ENCODE measurements around the gene TRIP6. TPM values are rescaled to one million over a fixed set of nuclear protein-coding genes. Genes with fewer than 3 reads are reported as not detected.

TRIP6 gene
- total RNA-seq, 1 experiment from 2014 or later: 102 TPM

GRCh38 chr7:100908512-100908911 is 41.3 kb downstream of the TRIP6 start:
- DNase-seq (ENCODE audit: low read depth, low spot score) (no peak), ATAC-seq (no peak)
- BruUV-seq (replicated peaks): no TSS peak
- Histone ChIP-seq H3K9me3 (ENCODE audit: control insufficient read depth in 1 of 2, insufficient read depth in 1 of 2, low read depth in 1 of 2, low read length in 2 of 2) (no peaks in the 10 kb centered on the region), H3K36me3 (ENCODE audit: control insufficient read depth in 1 of 2, insufficient read depth in 2 of 2, low read length in 2 of 2) (no peaks in the 10 kb centered on the region), H3K27me3 (ENCODE audit: insufficient read depth, low read length) (no peaks in the 10 kb centered on the region), H3K4me1 (ENCODE audit: control insufficient read depth in 1 of 2, insufficient read depth in 2 of 2, low read length in 2 of 2) (no peaks in the 10 kb centered on the region), H3K4me3 (replicated peaks in 1 of 2; ENCODE audit: low read depth in 1 of 2, low read length in 2 of 2) (no peak overlapping the region), H3K9me2 (ENCODE audit: insufficient read depth) (no peaks in the 10 kb centered on the region), H3K79me2 (ENCODE audit: insufficient read depth, low read length) (no peaks in the 10 kb centered on the region), H3K27ac (ENCODE audit: low read depth, low read length) (no peak overlapping the region), H3K4me2 (ENCODE audit: low read length) (no peak overlapping the region), H2AFZ (ENCODE audit: low read depth, low read length, poor library complexity, severe bottlenecking) (no peak overlapping the region), H3K9ac (ENCODE audit: low read length) (no peak overlapping the region), H4K20me1 (ENCODE audit: insufficient read depth) (no peaks in the 10 kb centered on the region)
- RAD21 ChIA-PET (ENCODE audit: low non-redundant PET in 1 of 2, low total read pairs in 2 of 2, uncharacterized antibody in 2 of 2, unreplicated experiment in 2 of 2): no interaction called here
- no peak for TF ChIP-seq SRF (IDR thresholded peaks at IDR 0.05; ENCODE audit: low read depth)
- no peak for TF ChIP-seq EGR1 (IDR thresholded peaks at IDR 0.05; ENCODE audit: low read depth)
- TF ChIP-seq TCF7L2 (IDR thresholded peaks at IDR 0.05; ENCODE audit: borderline replicate concordance, extremely low read depth, insufficient read depth, insufficient read length): no peak
- TF ChIP-seq, protein P1, sequence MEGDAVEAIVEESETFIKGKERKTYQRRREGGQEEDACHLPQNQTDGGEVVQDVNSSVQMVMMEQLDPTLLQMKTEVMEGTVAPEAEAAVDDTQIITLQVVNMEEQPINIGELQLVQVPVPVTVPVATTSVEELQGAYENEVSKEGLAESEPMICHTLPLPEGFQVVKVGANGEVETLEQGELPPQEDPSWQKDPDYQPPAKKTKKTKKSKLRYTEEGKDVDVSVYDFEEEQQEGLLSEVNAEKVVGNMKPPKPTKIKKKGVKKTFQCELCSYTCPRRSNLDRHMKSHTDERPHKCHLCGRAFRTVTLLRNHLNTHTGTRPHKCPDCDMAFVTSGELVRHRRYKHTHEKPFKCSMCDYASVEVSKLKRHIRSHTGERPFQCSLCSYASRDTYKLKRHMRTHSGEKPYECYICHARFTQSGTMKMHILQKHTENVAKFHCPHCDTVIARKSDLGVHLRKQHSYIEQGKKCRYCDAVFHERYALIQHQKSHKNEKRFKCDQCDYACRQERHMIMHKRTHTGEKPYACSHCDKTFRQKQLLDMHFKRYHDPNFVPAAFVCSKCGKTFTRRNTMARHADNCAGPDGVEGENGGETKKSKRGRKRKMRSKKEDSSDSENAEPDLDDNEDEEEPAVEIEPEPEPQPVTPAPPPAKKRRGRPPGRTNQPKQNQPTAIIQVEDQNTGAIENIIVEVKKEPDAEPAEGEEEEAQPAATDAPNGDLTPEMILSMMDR (IDR thresholded peaks at IDR 0.05 in 2 of 3, conservative IDR thresholded peaks at IDR 0.05 in 1 of 3; ENCODE audit: borderline replicate concordance in 1 of 3, insufficient read depth in 1 of 3, low read depth in 2 of 3, low read length in 2 of 3): no peak
- no peak for TF ChIP-seq MAX (IDR thresholded peaks at IDR 0.05)
- TF ChIP-seq RAD21 (IDR thresholded peaks at IDR 0.05; ENCODE audit: low read depth): no peak
- TF ChIP-seq EZH2phosphoT487 (IDR thresholded peaks at IDR 0.05; ENCODE audit: borderline replicate concordance): no peak
- TF ChIP-seq ZFX (IDR thresholded peaks at IDR 0.05): no peak
- no peak for TF ChIP-seq JUND (IDR thresholded peaks at IDR 0.05)
- no peak for TF ChIP-seq SP1 (IDR thresholded peaks at IDR 0.05; ENCODE audit: low read depth)
- TF ChIP-seq EZH2 (IDR thresholded peaks at IDR 0.05): no peak
- TF ChIP-seq CBX3 (IDR thresholded peaks at IDR 0.05; ENCODE audit: low read depth): no peak
- TF ChIP-seq CEBPB (IDR thresholded peaks at IDR 0.05; ENCODE audit: low read depth): no peak
- TF ChIP-seq YY1 (IDR thresholded peaks at IDR 0.05; ENCODE audit: extremely low read depth, insufficient replicate concordance, low read depth, low read length): no peak
- TF ChIP-seq ATF3 (IDR thresholded peaks at IDR 0.05): no peak
- no peak for TF ChIP-seq ZNF274 (IDR thresholded peaks at IDR 0.05; ENCODE audit: low read depth, low read length)
- TF ChIP-seq ELF1 (IDR thresholded peaks at IDR 0.05; ENCODE audit: borderline replicate concordance, low read depth): no peak
- TF ChIP-seq SIN3A (IDR thresholded peaks at IDR 0.05; ENCODE audit: low read depth): no peak
- no peak for TF ChIP-seq REST (IDR thresholded peaks at IDR 0.05; ENCODE audit: low read depth)
- no peak for TF ChIP-seq FOSL1 (IDR thresholded peaks at IDR 0.05; ENCODE audit: low read depth)
- POLR2A ChIA-PET: no interaction called here
- intact Hi-C loops (cut with micrococcal nuclease): no loop called here
- CTCF ChIA-PET: no interaction called here

Measured in HCT116 (cell line).